Esophagus squamous epithelium (tissue), 4 donors: ENCODE results near the gene PLCH2.

Experiments
- POLR2A ChIP-seq, 4 donors: fragments of 450-650 bp; IDR thresholded peaks; one replicate each; pipeline ENCODE4 v1.6.1; 2017; ENCODE audit warnings: antibody characterized with exemption in 4 of 4, mild to moderate bottlenecking in 4 of 4, moderate library complexity in 3 of 4
- TF ChIP-seq, protein P1 (sequence below), 6 experiments: fragments of 450-650 bp in 4 of 6; fragments of 200-600 bp in 2 of 6; sonication (generic) in 2 of 6; IDR thresholded peaks; one replicate each; pipeline ENCODE4 v1.5.1; 2016 to 2019; ENCODE audit warnings: antibody characterized with exemption in 6 of 6, mild to moderate bottlenecking in 4 of 6, moderate library complexity in 4 of 6

DNA sequence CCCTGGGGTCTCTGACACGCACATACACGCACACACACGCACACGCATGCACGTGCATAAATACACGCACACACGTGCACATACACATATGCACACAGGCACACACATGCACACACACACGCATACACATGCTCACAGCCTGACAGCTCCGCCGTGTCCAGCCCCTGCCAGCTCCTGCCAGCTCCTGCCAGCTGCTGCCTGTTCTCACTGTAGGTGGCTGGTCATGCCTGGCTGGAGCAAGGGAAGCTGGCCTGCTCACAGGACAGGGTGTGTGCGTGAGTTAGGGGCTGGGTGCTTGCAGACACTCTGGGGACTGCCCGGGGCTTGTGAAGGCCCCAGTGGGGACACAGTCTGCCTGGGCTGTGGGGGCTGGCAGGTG, 4.9 kb downstream of the PLCH2 start:
- TF ChIP-seq, protein P1, sequence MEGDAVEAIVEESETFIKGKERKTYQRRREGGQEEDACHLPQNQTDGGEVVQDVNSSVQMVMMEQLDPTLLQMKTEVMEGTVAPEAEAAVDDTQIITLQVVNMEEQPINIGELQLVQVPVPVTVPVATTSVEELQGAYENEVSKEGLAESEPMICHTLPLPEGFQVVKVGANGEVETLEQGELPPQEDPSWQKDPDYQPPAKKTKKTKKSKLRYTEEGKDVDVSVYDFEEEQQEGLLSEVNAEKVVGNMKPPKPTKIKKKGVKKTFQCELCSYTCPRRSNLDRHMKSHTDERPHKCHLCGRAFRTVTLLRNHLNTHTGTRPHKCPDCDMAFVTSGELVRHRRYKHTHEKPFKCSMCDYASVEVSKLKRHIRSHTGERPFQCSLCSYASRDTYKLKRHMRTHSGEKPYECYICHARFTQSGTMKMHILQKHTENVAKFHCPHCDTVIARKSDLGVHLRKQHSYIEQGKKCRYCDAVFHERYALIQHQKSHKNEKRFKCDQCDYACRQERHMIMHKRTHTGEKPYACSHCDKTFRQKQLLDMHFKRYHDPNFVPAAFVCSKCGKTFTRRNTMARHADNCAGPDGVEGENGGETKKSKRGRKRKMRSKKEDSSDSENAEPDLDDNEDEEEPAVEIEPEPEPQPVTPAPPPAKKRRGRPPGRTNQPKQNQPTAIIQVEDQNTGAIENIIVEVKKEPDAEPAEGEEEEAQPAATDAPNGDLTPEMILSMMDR (IDR thresholded peaks at IDR 0.05) = no peak
- TF ChIP-seq POLR2A (IDR thresholded peaks at IDR 0.05) = no peak
